ENCODE data around the gene NCLN. TPM values are rescaled to one million over a fixed set of nuclear protein-coding genes. Genes with fewer than 3 reads are reported as not detected.

NCLN gene
- total and polyA plus RNA-seq, 9 donors = 5.3 to 43.6 (median 22.1) TPM

GRCh38 chr19:3186891-3187661 is 1.3 kb downstream of the NCLN start:
- no peaks in the 10 kb centered on the region for H3K9me3 ChIP-seq
- WGBS, 3 donors = 50 to 61% (median 52%) methylated on average over 23 of the region's 23 CpGs
- H3K27me3 ChIP-seq = no peaks in the 10 kb centered on the region
- peak in 2 of 5 donors; percentile 28 to 43 for DNase-seq
- TF ChIP-seq EP300 (IDR thresholded peaks at IDR 0.05) (no peak), CTCF (IDR thresholded peaks at IDR 0.05) (no peak), POLR2A (IDR thresholded peaks at IDR 0.05) (no peak)
- H3K27ac ChIP-seq = no peak overlapping the region
- no peaks in the 10 kb centered on the region for H3K36me3 ChIP-seq
- peak overlapping the region; percentile 87 for H3K4me3 ChIP-seq
- H3K4me1 ChIP-seq (ENCODE audit: insufficient read depth) = peaks cover 11% of the 10 kb centered on the region
- intact Hi-C loops (cut with DNase I) = no loop called here

- Histone ChIP-seq H3K36me3 (no peaks in the 10 kb centered on the region), H3K4me1 (ENCODE audit: insufficient read depth) (peaks cover 11% of the 10 kb centered on the region), H3K27ac (no peak overlapping the region), H3K9me3 (no peaks in the 10 kb centered on the region), H3K27me3 (no peaks in the 10 kb centered on the region), H3K4me3 (no peak overlapping the region)
- 86 to 88% (median 88%) methylated on average over 36 of the region's 36 CpGs for WGBS, 3 donors
- peak in 1 of 5 donors; percentile 36 for DNase-seq
- intact Hi-C loops (cut with DNase I) = no loop called here
- no peak for TF ChIP-seq EP300 (IDR thresholded peaks at IDR 0.05)
- no peak for TF ChIP-seq POLR2A (IDR thresholded peaks at IDR 0.05)
- no peak for TF ChIP-seq CTCF (IDR thresholded peaks at IDR 0.05)
These were observed 2.2 kb downstream of the NCLN start for GRCh38 chr19:3187662-3188511.

- peak in 2 of 5 donors; percentile 14 to 24 for DNase-seq
These were observed 3.2 kb downstream of the NCLN start for GRCh38 chr19:3188627-3189596.

More at GRCh38 chr19:3188627-3189596, 3.2 kb downstream of the NCLN start:
- intact Hi-C loops (cut with DNase I) = no loop called here
- Histone ChIP-seq H3K4me1 (ENCODE audit: insufficient read depth) (peaks cover 11% of the 10 kb centered on the region), H3K27me3 (no peaks in the 10 kb centered on the region), H3K4me3 (no peak overlapping the region), H3K27ac (no peak overlapping the region), H3K9me3 (no peaks in the 10 kb centered on the region), H3K36me3 (no peaks in the 10 kb centered on the region)
- TF ChIP-seq CTCF (IDR thresholded peaks at IDR 0.05) (no peak), POLR2A (IDR thresholded peaks at IDR 0.05) (no peak), EP300 (IDR thresholded peaks at IDR 0.05) (no peak)
- WGBS, 3 donors = 92 to 95% (median 94%) methylated on average over 34 to 35 of the region's 35 CpGs
